Cardiac fibroblast (primary cell): ENCODE results near the gene PGP.
"Not testable (repeated sequence)": the region's sequence is repeated elsewhere in the genome, so short reads cannot be mapped to it uniquely, and the experiment has no call there.

Source experiments
- DNase-seq, 2 donors: peaks; one replicate each; pipeline versions ENCODE4 v3.0.0 to v3.0.0-alpha.2; 2010; ENCODE audit warnings: low read depth in 2 of 2
- H3K4me3 ChIP-seq, 2 donors: replicated peaks in 1 of 2; 1 replicate in 1 of 2; 2 replicates in 1 of 2; pipeline ENCODE4 v1.5.1; 2011; ENCODE audit warnings: low read depth in 2 of 2, low read length in 2 of 2, mild to moderate bottlenecking in 2 of 2, moderate library complexity in 1 of 2
- TF ChIP-seq, protein P1 (sequence below): IDR thresholded peaks from one replicate; pipeline ENCODE4 v1.5.1; 2011; ENCODE audit warnings: low read depth, mild to moderate bottlenecking, low read length, inconsistent platforms

The PGP gene

DNA sequence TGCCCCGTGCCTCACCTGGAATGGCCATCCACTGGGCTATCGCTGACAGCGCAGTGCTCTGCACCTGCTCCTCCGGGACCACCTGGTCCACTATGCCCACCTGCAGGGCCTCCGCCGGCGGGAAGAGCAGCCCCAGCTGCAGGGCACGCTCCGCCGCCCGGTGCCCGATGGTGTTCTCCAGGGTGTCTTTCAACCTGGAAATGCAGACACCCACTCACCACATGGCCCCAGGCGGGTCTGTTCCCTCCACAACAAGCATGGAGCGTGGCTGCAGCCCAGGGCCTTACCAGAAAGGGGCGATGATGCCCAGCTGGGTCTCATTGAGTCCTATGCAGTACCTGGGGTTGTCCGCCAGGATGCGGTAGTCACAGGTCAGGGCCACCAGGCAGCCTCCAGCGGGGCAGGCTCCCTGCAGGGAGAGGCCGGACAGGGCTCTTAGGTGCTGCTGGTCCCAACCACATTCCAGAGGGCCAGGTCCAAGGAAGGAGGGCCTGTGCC, 28.4 kb upstream of the PGP start:
- DNase-seq: no peak
- H3K4me3 ChIP-seq: no peak overlapping the region
- TF ChIP-seq, protein P1, sequence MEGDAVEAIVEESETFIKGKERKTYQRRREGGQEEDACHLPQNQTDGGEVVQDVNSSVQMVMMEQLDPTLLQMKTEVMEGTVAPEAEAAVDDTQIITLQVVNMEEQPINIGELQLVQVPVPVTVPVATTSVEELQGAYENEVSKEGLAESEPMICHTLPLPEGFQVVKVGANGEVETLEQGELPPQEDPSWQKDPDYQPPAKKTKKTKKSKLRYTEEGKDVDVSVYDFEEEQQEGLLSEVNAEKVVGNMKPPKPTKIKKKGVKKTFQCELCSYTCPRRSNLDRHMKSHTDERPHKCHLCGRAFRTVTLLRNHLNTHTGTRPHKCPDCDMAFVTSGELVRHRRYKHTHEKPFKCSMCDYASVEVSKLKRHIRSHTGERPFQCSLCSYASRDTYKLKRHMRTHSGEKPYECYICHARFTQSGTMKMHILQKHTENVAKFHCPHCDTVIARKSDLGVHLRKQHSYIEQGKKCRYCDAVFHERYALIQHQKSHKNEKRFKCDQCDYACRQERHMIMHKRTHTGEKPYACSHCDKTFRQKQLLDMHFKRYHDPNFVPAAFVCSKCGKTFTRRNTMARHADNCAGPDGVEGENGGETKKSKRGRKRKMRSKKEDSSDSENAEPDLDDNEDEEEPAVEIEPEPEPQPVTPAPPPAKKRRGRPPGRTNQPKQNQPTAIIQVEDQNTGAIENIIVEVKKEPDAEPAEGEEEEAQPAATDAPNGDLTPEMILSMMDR: no peak

DNA sequence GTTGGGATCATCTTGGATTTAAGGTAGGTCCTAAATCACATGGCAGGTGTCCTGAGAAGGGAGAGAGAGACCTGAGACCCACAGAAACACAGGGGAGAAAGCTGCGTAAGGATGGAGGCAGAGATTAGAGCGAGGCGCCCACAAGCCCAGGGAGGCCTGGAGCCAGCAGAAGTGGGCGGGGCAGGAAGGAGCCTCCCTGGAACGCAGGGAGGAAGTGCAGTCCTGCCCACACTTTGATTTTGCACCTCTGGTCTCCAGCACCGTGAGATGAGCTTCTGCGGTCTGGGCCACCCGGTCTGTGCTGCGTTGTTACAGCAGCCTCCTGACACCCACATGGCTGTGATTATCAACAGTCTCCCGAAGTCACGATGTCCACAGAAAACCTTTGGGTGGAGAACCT, 28.0 kb upstream of the PGP start:
- no peak overlapping the region for H3K4me3 ChIP-seq
- no peak for DNase-seq
- TF ChIP-seq, protein P1: no peak

DNA sequence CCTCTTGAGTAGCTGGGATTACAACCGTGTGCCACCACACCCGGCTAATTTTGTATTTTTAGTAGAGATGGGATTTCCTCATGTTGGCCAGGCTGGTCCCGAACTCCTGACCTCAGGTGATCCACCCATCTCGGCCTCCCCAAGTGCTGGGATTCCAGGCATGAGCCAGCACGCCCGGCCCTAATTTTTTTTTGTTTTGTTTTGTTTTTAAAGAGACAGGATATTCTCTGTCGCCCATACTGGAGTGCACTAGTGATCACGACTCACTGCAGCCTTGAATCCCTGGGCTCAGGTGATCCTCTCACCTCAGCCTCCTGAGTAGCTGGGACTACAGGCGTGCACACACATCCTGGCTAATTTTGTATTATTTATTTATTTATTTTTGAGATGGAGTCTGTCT, 25.7 kb upstream of the PGP start:
- not testable (repeated sequence) for H3K4me3 ChIP-seq, DNase-seq

DNA sequence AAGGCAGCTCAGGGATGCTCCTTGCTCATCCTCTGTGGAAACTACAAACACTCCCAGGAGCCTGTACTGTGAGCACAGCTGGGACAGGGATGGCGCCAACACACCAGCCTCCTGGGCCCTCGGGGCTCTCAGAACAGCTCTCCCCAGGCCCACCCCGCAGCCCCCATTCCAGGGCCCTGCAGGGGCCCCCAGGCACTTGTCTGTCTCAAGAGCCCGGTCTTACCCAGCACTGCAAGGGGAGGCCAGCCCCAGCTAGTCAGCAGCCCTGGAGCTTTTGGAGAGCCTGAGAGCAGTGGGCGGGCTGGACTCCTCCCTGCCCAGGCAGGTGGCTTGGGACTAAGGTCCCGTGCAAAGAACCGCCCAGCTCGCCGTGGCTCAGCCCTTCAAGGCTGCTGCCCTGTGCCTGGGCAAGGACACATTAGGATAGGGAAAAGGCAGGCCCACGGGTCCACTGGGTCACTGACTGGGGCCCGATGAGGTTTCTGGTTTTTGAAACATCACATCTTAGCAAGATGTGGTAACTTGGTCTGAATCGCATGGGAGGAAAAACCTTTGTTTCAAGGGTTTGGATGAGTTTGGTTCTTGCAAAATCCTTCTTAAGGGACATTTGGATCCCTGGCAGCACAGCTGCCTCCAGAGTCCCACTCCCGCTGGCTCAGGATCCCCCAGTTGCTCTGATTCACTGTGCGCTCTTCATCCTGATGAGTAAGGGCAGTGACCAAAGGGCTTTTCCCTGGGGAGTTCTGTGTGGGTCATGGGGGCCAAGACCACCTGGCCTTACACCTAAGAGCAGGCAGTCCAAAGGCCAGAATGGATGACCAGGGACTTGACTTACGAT, 24.4 kb upstream of the PGP start:
- TF ChIP-seq, protein P1: no peak
- H3K4me3 ChIP-seq: no peak overlapping the region
- peak in 1 of 2 donors; percentile 42 for DNase-seq

DNA sequence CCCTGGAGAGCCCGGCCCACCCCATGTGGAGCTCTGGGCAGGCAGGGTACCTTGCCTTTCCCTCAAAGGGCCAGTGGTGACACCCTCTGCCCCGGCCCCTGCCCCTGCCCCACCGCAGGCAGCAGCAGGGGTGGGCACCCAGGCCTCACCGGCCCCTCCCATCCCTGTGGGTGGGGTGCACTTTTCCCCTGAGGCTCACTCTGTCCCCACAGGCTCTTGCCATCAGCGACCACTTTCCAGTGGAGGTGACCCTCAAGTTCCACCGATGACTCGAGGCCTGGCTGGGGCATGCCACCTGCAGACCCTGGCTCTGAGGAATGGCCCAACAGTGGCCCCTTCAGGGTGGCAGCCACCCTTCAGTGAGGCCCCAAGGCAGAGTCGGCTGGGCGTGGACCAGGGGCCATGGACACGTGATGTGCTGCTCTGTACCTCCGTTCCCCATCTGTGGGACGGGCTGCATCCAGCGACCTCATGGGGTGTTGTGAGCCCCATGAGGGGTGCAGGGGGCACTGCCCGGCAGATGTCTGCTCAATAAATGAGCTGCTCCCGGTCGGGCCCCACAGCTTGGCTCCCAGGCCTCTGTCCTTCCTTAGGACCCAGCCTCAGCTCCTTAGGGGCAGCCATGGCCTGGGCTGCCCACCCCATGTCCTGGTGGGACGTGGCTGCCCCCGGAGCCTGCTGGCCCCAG, 23.7 kb upstream of the PGP start:
- TF ChIP-seq, protein P1: no peak
- DNase-seq: no peak
- no peak overlapping the region for H3K4me3 ChIP-seq

DNA sequence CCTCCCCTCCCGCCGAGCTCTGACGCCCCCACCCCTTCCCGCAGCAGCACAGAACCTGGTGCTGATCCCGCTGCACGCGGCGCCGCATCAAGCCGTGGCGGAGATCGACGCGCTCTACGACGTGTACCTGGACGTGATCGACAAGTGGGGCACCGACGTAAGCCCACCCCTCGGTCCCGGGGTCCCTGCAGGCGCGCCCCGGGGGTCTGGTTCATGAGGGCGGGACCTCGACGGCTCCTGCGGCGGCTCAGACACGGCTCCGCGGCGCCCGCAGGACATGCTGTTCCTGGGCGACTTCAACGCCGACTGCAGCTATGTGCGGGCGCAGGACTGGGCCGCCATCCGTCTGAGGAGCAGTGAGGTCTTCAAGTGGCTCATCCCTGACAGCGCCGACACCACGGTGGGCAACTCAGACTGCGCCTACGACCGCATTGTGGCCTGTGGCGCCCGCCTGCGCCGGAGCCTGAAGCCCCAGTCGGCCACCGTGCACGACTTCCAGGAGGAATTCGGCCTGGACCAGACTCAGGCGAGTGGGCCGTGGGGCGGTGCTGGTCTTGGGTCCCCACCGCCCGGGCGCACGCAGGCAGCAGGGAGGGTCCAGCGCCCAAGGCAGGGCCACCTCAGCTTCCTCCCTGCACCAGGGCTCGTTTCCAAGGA, 23.0 kb upstream of the PGP start:
- DNase-seq: no peak
- TF ChIP-seq, protein P1: no peak

DNA sequence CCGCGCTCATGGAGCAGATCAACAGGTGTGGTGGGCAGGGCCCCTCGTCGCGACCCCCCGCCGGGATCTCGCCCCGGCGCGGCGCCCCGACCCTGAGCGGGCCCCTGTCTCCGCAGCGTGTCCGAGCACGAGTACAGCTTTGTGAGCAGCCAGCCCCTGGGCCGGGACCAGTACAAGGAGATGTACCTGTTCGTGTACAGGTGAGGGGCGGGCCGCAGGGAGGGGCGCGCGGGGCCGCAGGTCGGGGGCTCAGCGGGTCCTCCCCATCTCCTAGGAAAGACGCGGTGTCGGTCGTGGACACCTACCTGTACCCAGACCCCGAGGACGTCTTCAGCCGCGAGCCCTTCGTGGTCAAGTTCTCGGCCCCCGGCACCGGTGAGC, 22.5 kb upstream of the PGP start:
- TF ChIP-seq, protein P1: no peak
- peak overlapping the region in 1 of 2 donors; percentile 17 for H3K4me3 ChIP-seq
- no peak for DNase-seq

More for the DNA sequence above, 23.0 kb upstream of the PGP start:
- H3K4me3 ChIP-seq: no peak overlapping the region
